NCI-H526 (cell line): Measurements from ENCODE around the gene TRIM9.

Source experiments
- DNase-seq, 2 experiments: peaks; one replicate each; lab custom pipeline; 2025; lab: John Stamatoyannopoulos, UW

Gene TRIM9

GRCh38 chr14:51094901-51095853, at the start of gene TRIM9:
TRIM9 (minus strand) TSS chr14:51095105; CDS start chr14:51094939, 166 bp downstream.
- peak; percentile 95 to 98 for DNase-seq

- DNase-seq: no peak
Observed at GRCh38 chr14:51140856-51141255, 46.0 kb upstream of the TRIM9 start.

- DNase-seq: no peak
Observed at GRCh38 chr14:51140338-51140737, 45.4 kb upstream of the TRIM9 start.

- DNase-seq: no peak
Observed at GRCh38 chr14:51139121-51139681, 44.3 kb upstream of the TRIM9 start.

GRCh38 chr14:51138404-51139103, 43.6 kb upstream of the TRIM9 start:
- no peak for DNase-seq

- no peak for DNase-seq
Observed at GRCh38 chr14:51131516-51131915, 36.6 kb upstream of the TRIM9 start.

- DNase-seq: no peak
Observed at GRCh38 chr14:51129130-51129529, 34.2 kb upstream of the TRIM9 start.

GRCh38 chr14:51124029-51124428, 29.1 kb upstream of the TRIM9 start:
- DNase-seq: no peak

GRCh38 chr14:51121096-51121495, 26.2 kb upstream of the TRIM9 start:
- no peak for DNase-seq

- no peak for DNase-seq
Observed at GRCh38 chr14:51119411-51120051, 24.6 kb upstream of the TRIM9 start.

- no peak for DNase-seq
Observed at GRCh38 chr14:51118993-51119392, 24.1 kb upstream of the TRIM9 start.

- DNase-seq: no peak
Observed at GRCh38 chr14:51117593-51117992, 22.7 kb upstream of the TRIM9 start.

- no peak for DNase-seq
Observed at GRCh38 chr14:51116682-51117081, 21.8 kb upstream of the TRIM9 start.

- DNase-seq: no peak
Observed at GRCh38 chr14:51109651-51110050, 14.7 kb upstream of the TRIM9 start.

GRCh38 chr14:51107801-51108200, 12.9 kb upstream of the TRIM9 start:
- no peak for DNase-seq

GRCh38 chr14:51104467-51104866, 9.6 kb upstream of the TRIM9 start:
- no peak for DNase-seq

- no peak for DNase-seq
Observed at GRCh38 chr14:51097287-51097686, 2.4 kb upstream of the TRIM9 start.

- DNase-seq: no peak
Observed at GRCh38 chr14:51096870-51097269, 2.0 kb upstream of the TRIM9 start.

GRCh38 chr14:51095854-51096823, 1.2 kb upstream of the TRIM9 start:
- peak; percentile 40 to 47 for DNase-seq

GRCh38 chr14:51094282-51094821, 553 bp downstream of the TRIM9 start:
- DNase-seq: peak in 1 of 2 experiments; percentile 69
